HG02870 (cell line): Measurements from ENCODE around the gene EEFSEC.

Experiments used
- ATAC-seq: cut with Tn5 transposase; IDR thresholded peaks from one replicate; pipeline ENCODE4 v1.9.1; 2021; ENCODE audit warnings: mild to moderate bottlenecking, moderate library complexity; ENCODE audit not compliant: unreplicated experiment

Gene EEFSEC

DNA sequence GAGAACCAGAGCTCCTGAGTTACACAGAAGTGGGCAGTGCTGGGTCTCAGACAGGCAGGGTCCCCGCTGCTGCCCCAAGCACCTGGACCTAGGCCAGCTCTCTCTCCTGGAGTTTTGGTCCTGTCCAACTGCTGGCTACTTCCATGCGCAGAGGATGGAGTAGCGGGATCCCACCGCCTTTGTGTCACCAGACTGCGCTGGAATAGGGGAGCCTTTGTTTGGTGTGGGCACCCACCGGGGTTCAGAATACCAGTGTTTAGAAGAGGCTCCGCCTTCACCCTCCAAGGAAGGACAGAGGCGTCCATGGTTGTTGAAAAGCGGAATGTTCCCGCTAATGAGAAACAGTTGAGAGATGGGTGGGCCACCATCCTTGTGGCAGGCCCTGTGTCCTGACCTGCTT, 159.0 kb downstream of the EEFSEC start:
- ATAC-seq: no peak

DNA sequence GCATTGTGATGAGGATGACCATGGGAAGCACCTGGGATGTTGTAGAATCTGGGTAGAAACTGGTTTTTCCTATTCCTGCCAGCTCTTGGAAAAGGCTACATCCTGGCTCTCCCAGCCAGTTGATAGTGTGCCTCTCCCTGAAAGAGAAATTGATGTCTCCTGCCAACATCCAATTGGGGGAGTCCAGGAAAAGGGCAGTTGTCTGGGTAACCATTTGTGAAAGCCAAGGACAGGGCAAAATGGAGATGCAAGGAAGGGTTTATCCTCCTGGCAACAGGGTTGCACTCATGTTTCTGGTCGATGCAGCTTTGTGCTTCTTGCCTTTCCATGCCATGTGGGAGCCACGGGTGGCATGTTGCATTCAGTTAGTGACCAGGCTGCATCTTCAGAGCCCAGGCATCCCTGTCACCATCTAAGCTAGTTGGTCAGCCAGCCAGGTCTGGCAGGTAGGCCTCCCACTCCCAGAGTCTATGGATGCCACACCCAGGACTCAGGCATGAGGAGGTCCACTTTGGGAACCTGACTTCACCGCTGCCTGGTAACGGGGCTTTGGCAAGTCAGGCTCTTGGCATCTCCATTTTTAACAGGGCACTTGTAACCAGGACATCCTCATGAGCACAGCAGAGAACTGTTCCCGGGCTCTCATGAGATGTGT, 159.9 kb downstream of the EEFSEC start:
- ATAC-seq: no peak

DNA sequence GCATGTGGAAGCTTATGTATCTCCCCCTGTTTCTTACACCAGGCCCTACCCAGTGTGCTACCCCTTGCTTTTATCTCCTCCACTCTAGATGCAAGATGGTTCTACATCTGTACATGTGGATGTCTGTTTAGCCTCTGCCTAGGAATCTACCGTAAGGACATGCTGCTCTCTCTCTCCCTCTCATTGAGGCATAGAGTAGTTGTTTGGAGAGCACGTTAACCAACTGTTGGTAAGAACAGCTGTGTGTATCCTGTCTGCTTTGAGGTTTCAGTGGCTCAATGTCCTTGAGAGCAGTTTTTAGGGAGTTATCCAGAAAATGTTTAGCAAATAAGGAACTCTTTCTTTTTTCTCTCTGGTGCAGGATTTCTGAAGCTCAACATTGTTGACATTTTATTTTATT, 160.7 kb downstream of the EEFSEC start:
- ATAC-seq: no peak

DNA sequence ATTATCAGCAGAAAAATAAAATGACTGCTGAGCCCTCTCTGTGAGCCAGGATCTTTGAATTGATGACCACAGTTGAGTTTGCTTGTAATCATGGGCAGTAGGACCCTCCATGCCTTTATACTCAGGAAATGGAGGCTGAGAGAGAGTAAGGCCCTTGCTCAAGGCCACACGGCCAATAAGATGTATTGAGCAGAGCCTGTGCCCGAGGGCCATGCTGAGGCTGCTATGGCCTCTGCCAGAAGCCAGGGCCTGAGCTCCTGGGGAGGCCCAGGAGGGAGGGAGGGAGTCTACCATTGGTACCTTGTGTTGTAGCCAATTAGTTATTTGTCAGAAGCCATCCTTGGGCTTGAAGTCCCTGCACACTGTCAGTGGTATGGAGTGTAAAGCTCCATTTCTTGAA, 162.0 kb downstream of the EEFSEC start:
- no peak for ATAC-seq

DNA sequence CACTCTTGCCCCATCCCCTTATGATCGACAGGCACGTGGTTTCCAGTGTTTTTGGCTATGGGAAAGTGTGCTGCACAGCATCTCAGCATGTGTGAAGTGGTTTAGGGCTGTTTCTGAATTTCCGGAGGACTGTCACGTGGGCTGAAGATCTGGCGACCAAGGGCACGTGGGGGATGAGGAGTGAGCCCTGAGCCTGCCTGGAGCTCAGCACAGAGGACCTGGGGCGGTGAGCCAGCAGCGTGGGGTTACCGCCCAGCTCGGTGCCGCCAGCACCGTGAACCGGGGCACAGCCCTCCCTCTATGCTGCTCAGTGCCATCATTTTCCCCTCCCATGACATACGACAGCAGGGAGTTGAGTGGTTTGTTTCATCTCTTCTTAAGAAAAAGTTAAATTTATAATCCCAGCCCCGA, 163.2 kb downstream of the EEFSEC start:
- no peak for ATAC-seq

DNA sequence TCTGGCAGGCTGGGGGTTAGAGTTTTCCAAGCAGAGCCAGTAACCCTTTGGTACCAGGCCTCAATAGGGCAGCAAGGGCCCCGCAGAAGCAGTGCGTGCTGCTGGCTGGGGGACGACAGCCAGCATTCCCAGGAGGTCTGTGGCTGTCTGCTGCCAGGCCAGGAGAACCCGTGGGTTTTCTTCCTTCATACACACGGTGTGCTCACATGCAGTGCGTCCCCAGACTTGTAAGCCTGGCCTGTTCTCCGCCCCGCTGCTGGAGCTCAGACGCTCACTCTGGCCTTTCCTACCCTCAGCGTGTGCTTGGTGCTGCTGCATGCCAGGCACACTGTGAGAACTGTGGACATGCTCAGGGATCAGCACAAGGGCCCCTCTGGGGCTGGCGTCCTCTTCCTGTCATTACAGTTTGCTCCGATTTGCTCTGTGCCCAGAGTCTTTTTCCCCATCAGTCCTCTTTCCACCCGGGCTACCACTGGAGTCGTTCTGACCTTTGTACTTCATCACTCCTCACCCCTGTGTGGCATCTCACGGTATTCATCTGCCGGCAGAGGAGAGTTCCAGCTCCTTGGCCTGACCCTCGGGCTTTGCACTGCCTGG, 163.9 kb downstream of the EEFSEC start:
- ATAC-seq: no peak

DNA sequence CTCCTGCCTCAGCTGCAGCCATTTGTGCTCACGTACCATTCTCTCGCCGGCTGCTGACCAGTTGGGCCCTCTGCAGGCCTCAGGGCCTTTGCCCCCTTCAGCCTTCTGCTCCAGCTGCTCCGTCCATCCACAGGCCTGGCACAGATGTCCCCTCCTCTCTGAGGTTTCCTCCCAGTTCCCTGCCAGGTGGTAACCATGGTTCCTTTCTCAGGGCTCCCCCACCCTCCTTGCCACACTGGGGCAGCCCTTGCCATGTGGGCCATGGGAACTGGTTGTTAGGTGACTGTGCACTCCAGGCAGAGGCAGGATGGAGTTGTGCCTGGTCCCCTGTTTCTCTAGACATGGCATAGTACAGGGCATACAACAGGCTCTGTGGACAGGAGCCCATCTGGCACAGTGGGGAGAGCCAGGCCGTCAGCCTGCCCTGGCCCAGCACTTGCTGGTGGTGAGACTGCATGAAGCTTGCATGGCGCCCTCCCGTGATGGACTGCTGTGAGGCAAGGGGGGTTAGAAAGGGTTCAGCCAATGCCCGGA, 164.5 kb downstream of the EEFSEC start:
- ATAC-seq: no peak

DNA sequence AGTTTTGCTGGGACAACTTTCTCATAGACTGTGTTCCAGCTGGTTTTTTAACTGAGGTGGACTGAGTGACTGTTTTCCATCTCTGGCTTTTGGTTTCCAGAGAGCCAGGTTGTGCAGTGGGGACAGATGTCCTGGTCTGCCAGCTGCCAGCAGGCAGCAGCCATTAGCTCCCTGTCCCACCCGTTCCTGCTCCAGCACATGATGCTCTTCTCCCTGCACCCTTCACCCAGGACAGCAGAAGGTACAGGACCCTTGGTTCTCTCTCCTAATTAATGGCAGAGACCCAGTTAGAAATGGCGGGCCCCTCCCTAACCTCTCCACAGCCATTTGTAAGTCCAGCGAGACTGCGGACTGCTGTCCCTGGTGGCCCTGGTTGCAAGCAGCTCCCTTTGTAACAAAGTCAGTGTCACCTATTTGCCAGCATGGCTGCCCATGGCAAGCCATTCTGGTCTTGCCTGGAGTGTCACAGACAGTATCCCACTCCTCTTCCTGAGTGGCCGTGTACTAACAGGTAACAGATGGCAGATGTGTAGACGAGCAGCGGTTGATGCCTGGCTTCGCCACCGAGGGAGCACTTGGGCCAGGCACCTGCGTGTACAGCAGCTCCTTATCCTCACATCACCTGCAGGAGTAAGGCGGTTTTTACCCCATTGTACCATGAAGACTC, 165.1 kb downstream of the EEFSEC start:
- ATAC-seq: no peak

DNA sequence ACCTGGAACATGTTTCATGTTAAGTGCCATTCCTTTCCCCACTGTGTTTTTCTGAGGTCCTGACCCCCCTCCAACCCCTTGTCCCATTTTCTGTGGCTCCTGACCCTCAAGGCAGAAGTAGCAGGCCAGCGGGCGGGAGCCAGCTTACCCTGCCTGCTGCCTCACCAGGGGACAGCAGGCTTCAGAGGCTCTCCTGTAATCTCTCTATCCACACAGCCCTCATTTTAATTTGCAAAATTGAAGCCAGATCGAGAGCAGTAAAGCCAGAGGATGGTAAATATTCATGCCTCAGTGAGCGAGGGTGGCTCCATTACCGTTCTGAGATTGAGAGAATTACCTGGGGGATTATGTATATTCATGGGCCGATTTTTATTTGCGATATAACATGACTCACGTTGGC, 165.8 kb downstream of the EEFSEC start:
- ATAC-seq: no peak

DNA sequence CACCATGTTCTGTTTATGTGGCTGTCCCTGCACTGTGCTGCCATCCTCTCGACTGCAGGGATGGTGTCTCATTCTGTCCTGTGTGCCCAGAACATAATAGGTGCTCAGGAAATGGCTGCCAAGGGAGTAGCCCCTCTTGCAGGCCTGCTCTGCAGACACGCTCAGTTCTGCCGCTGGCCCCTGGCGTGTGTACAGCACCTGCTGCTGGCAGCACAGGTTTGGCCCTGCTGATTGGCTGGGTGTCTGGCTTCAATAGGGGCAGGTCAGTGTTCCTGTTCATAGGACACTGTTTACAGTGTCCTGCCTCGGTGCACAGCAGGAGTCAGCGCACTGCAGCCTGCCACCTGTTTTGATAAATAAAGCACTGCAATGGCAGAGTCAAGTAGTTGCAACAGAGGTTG, 166.5 kb downstream of the EEFSEC start:
- ATAC-seq: no peak

DNA sequence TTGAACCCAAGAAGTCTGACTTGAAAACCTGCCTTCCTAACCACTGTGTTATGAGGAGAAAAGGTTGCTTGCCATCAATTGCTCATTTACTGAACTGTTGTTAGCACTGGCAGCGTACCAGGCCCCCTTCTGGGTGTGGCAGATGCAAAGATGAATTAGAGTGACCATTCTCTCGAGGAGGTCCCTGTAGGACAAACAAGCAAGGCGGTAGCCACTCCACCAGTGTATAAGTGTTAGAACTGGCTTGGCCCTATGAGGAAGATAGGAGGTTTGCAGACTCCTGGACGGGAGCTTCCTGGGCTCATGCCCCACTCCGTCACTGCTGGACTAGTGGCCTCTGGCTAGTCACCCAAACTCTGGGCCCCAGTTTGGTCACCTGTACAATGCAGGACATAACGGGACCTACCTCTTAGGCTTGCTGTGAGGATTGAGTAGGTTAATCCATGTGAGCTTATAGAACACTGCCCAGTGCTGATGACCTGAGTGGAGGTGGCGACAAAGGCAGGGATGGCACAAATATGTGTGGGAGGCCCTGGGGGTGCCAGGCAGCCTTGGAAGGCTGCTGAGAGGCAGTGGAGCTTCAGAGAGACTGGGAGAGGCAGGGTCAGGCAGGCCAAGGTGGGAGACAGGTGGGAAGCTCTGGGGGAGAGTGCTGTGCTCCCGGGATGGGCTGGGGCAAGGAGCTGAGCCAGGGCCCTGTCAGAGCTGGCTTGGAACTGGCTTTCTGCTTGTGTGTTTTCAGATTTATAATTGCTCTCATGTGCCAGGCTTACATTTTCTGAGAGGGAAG, 167.5 kb downstream of the EEFSEC start:
- ATAC-seq: no peak

DNA sequence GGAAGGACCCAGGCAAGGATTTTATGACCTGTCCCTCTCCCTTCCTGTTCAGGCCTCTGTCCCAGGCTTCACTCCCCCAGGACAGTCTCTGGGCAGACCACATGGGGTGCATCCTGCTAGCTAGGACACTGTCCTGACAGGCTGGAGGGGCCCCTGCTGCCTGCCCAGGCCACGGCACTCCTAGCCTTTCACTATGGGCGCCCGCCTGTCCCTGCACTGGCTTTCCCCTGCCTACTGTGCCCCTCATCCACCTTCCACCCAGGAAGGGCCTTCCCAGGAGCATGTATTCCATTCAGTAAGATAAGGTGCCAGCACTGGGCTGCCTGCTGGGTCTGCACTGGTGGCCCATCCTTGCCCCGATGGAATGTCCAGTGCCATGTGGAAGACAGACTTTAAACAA, 168.1 kb downstream of the EEFSEC start:
- no peak for ATAC-seq

DNA sequence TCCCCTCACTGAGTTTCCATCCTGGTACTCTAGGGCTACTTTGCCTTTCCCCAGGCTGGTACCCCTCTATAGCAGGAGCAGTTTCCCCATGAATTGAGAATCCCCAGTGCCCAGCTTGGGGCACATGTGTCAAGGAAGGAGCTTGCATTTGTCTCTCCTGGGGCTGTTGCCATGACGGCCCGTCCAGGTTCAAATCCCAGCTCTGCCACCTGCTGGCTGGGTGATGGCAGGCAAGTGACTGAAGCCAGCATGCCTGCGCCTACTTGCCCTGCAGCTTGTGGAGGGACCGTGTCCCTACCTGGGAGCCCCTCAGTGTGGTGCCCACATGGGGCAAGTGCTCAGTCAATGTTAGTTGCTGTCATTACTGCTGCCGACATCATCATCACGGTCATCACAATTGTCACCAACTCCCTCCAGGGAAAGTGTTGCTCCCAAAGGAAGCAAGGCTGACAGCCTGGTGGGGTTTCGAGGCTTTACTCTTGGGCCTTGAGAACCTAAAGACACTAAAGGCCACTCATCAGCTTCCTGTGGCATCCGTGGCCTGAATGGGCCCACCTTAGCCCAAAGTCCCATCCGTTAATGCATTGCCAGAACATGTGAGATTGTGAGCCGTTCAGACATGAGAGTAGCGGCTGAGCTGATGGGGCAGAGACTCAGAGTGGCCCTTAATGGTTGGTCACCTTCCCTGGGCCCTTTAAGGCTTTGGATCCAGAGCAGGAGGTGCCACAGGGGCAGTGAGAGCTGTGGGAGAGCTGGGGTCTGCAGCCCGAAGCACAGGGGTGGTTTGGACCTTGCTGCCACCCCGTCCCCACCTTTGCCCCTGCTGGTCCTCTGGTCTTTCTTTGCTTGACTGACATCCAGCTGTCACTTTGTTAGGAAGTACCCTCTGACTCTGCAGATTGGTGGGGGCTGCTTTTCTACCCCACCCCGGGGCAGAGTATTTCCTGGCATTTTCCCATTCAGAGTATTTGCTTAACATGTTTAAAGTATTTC, 169.0 kb downstream of the EEFSEC start:
- ATAC-seq: no peak

DNA sequence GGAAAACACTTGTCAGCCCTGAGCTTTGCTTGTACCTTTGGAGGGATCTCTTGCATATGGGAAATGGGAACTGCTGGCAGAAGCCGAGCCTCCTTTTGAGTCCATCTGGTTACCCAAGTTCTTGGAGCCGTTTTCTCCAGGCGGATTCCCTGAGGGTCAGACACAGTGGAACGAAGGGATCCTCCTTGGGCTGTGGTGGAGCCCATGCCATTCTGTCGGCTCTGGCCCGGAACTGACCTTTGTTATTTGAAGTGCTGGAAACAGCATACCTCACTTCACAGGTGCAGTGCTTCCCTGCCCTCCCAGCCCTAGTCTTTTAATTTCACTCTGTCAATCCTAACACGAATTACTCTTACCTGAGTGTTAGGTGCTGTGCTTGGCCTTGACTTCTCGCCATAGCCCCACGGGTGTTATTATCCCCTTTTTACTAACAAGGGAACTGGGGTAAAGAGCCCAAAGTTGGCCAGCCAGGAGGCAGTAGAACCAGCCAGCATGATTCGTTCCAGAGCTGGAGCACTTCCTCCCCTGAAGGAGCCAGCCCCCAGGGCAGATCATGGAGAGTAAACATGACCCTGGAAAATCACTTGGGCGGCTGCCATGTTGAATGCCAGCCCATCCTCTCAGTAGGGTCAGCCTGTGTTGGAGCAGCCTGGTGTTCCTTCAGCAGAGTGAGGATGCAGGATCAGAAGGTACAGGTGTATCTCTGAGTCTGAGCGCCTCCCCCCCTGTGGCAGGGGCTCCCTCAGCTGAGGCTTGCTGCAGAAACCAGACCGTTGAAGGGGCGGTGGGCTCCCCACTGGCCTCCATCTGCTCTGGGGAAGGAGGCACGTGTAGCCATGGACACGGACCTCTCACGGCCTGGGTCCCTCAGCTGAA, 170.2 kb downstream of the EEFSEC start:
- no peak for ATAC-seq

DNA sequence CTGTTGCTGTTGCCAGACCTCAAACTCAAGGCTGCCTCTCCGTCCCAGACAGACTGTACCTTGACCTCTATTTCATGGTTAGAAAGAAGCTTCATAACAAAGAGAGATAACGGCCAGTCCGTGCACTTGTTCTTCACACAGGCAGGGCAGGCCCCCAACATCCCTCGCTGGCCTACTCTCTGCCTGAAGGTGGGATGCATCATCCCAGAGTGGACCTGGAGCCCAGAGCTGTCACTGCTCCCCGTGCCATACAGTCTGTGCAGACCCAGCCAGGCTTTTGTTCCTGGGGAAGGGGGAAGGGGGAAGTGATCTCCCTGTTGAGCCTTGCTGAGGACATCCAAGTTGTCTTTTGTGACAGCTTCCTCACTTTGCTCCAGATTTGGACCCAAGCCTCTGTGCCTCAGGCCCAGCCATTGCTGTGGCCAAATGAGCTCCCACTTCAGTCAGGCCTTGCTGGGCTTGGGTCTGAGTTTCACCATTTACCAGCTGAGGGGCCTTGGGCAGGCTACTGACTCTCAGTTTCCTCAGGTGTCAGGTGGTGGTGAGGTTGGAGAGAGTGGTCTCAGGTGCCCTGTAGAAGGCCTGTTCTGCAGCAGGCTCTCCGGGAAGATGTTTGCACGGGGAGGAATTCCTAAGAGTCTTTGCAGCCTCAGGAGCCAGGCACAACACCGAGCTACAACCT, 171.8 kb downstream of the EEFSEC start:
- no peak for ATAC-seq

DNA sequence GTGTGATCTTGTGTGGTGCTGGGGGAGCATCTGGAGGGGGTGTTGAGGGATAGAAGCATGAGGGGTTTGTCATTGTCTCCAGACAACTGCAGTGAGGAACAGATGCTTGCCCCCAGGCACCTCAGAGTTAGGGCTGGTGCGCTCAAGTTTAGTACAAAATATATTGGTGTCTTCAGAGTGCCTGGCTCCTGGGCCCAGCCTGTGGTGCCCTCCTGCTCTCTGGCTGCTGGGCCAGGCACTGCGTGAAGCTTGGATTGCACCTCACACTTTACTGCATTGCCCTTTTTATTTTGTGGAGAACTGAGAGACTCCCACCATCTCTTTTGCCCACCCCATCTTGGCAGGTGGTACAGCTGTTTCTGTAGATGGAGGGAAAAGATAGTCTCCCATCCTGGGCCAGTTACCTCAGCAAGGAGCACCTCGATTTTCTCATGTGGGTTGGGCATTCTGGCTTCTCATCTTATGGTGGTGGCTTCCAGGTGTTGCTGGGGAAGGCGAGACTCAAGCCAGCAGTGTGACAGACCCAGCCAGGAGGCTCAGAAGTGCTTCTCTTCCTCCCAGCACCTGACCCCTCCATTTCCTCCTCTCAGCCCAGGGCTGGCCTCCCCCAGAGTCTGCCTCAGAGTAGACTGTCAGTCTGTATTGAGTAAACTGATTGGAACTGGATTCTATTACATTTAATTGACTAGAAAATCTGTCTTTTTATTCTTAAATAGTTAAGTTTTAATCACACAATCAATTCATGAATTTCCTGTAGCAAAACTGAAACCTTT, 173.0 kb downstream of the EEFSEC start:
- ATAC-seq: no peak

DNA sequence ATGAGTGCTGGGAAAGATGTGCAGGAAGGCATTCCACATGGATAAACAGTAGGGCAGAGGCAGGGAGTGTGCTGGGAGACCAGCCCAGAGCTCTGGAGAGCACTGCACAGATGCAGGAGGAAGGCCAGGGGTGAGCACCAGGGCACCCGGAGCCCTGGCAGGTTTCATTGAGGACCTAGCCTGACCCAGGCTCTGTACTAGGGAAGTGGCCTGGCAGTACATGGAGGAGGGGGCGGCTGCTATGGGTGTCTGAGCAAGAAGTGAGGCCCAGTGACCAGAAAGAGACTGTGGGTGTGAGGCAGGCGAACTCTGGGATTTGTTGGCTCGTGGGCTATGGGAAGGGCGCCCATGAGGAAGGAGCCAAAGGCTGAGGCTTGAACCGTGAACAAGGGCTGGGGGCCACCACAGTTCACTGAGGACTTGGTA, 174.3 kb downstream of the EEFSEC start:
- ATAC-seq: no peak
